GM18870 (cell line): ENCODE data around the gene DLEC1.
"Not testable (repeated sequence)": the region's sequence is repeated elsewhere in the genome, so short reads cannot be mapped to it uniquely, and the experiment has no call there.

ENCODE experiments used
- ATAC-seq: cut with Tn5 transposase; IDR thresholded peaks from one replicate; pipeline ENCODE4 v1.9.1; 2021; ENCODE audit warnings: moderate library complexity; ENCODE audit not compliant: unreplicated experiment

Gene DLEC1

GRCh38 chr3:38119821-38120692, 81.0 kb downstream of the DLEC1 start:
- no peak for ATAC-seq

GRCh38 chr3:38120693-38121450, 81.9 kb downstream of the DLEC1 start:
- ATAC-seq = no peak

- no peak for ATAC-seq
Measured at GRCh38 chr3:38121451-38121831, 82.4 kb downstream of the DLEC1 start.

- no peak for ATAC-seq
Measured at GRCh38 chr3:38121832-38122461, 82.9 kb downstream of the DLEC1 start.

- no peak for ATAC-seq
Measured at GRCh38 chr3:38122712-38123290, 83.8 kb downstream of the DLEC1 start.

- no peak for ATAC-seq
Measured at GRCh38 chr3:38124324-38125122, 85.5 kb downstream of the DLEC1 start.

- ATAC-seq = no peak
Measured at GRCh38 chr3:38125305-38126120, 86.5 kb downstream of the DLEC1 start.

GRCh38 chr3:38126121-38126892, 87.3 kb downstream of the DLEC1 start:
- ATAC-seq = no peak

GRCh38 chr3:38127611-38128302, 88.7 kb downstream of the DLEC1 start:
- no peak for ATAC-seq

- ATAC-seq = no peak
Measured at GRCh38 chr3:38128303-38128655, 89.3 kb downstream of the DLEC1 start.

GRCh38 chr3:38129058-38129457, 90.0 kb downstream of the DLEC1 start:
- no peak for ATAC-seq

GRCh38 chr3:38130631-38131065, 91.6 kb downstream of the DLEC1 start:
- ATAC-seq = no peak

GRCh38 chr3:38131621-38132369, 92.8 kb downstream of the DLEC1 start:
- ATAC-seq = no peak

- no peak for ATAC-seq
Measured at GRCh38 chr3:38133209-38133556, 94.2 kb downstream of the DLEC1 start.

- ATAC-seq = no peak
Measured at GRCh38 chr3:38133557-38134405, 94.8 kb downstream of the DLEC1 start.

GRCh38 chr3:38134517-38135143, 95.6 kb downstream of the DLEC1 start:
- not testable (repeated sequence) for ATAC-seq
